ENCODE data around the gene MICAL3.

DNA sequence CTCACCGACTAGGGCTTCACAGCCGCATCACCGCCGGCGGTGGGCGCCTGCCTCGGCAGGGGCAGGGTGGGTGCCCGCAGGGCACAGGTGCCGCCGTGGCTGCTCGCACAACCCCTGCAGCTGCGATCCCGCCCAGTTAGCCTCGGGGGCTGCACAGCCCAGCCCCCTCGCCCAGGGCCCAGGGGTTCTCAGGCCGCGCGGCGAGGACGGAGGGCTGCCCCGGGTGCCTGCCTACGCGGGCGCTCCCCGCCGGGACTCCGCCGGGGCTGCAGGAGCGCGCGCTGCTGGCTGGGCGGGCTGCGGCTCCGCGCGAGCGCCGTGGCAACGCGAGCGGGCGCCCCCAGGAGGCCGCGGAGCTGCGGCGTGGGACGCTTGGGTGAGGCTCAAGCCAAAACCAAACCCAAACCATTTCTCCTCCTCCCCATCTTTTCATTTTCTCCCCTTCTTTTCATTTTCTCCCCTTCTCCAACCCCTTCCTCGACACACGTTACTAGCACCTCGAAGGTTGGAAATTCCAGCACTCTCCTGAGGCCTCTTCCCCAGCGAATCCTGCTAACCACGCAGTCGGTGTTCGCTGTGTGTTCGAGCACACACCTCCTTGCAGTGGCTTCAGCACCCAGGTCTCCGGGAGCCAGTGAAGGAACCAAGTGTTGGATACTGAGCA lies at the start of gene MICAL3:
- TF ChIP-seq, protein P1, sequence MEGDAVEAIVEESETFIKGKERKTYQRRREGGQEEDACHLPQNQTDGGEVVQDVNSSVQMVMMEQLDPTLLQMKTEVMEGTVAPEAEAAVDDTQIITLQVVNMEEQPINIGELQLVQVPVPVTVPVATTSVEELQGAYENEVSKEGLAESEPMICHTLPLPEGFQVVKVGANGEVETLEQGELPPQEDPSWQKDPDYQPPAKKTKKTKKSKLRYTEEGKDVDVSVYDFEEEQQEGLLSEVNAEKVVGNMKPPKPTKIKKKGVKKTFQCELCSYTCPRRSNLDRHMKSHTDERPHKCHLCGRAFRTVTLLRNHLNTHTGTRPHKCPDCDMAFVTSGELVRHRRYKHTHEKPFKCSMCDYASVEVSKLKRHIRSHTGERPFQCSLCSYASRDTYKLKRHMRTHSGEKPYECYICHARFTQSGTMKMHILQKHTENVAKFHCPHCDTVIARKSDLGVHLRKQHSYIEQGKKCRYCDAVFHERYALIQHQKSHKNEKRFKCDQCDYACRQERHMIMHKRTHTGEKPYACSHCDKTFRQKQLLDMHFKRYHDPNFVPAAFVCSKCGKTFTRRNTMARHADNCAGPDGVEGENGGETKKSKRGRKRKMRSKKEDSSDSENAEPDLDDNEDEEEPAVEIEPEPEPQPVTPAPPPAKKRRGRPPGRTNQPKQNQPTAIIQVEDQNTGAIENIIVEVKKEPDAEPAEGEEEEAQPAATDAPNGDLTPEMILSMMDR (IDR thresholded peaks at IDR 0.05): peak; percentile 46 to 87 (median 78)
- peak in 1 of 2 donors; percentile 29 for TF ChIP-seq POLR2A (IDR thresholded peaks at IDR 0.05)

All from tibial nerve (tissue), 3 donors.